ENCODE data around the gene TMCC3. TPM values are rescaled to one million over a fixed set of nuclear protein-coding genes. Genes with fewer than 3 reads are reported as not detected.

TMCC3 gene
- total RNA-seq, 2 experiments from 2014 or later = 0.05 TPM; not detected in 1

DNA sequence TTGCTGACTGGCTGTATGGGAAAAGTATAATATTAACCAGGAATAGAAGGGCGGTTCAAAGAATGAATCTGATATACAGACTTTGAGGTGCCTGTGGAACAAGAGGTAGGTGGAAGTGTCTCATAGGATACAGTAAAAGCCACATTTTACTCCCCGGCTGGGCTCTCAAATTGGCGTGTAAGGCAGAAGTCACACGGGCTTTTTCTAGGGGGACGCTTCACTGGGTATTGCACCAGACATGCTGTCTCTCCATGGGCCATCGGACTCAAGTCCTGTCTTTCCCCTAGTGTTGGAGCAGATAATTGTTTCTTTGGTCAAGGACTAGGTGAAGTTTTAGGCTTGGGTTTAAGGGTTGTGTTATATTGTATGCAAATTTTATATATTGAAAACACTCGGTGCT is 9.1 kb downstream of the TMCC3 start:
- Mint-ChIP-seq H3K4me1 (ENCODE audit: low read depth) (peaks cover 27% of the 10 kb centered on the region), H3K4me3 (no peak overlapping the region), H3K36me3 (ENCODE audit: low read depth) (no peaks in the 10 kb centered on the region), H3K27ac (no peak overlapping the region), H3K9me3 (no peaks in the 10 kb centered on the region), H3K27me3 (ENCODE audit: low read depth) (peaks cover 45% of the 10 kb centered on the region)
- intact Hi-C loops (cut with micrococcal nuclease) = loop anchor here (5.0 kb wide), 2 partner anchors 361 to 374 kb away; partner anchors contain the start of gene NDUFA12
- no peak for DNase-seq
- CTCF ChIA-PET = interaction anchor here (0.8 kb wide), 1 partner anchor 716 kb away, joined by 3 read pairs; no protein-coding TSS in a partner anchor

- Mint-ChIP-seq H3K9me3 (no peaks in the 10 kb centered on the region), H3K27me3 (ENCODE audit: low read depth) (peaks cover 41% of the 10 kb centered on the region), H3K27ac (no peak overlapping the region), H3K4me1 (ENCODE audit: low read depth) (peaks cover 27% of the 10 kb centered on the region), H3K36me3 (ENCODE audit: low read depth) (no peaks in the 10 kb centered on the region), H3K4me3 (no peak overlapping the region)
- peak; percentile 76 for DNase-seq
- intact Hi-C loops (cut with micrococcal nuclease) = loop anchor here (1.0 to 5.0 kb wide), 3 partner anchors 19 to 373 kb away; partner anchors contain the start of gene NDUFA12
- CTCF ChIA-PET = no interaction called here
Measured at GRCh38 chr12:94640134-94640928, 10.0 kb downstream of the TMCC3 start.

DNA sequence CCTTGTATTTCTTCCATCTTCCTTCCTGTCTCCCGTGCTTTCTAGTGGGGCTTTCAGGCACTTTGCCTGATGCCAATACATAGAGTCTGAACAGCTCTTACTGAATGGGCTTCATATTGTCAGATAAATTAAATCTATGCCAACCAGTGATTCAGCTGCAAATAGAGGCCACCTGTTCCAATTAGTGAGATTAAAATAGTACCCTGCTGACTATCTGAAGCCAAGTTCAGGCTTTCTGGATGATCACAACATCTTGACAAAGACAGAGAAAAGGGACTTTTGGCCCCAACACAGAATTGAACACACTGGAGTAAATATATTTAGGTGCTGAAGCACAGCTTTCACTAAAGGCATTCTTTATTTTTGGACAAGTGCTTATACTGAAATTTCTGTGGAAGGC is 11.8 kb downstream of the TMCC3 start:
- peaks cover 12% of the 10 kb centered on the region for H3K4me1 Mint-ChIP-seq (ENCODE audit: low read depth)
- DNase-seq = no peak
- CTCF ChIA-PET = interaction anchor here (0.5 to 0.8 kb wide), 2 partner anchors 16 to 30 kb away, joined by 3 read pairs; no protein-coding TSS in a partner anchor
- peaks cover 31% of the 10 kb centered on the region for H3K27me3 Mint-ChIP-seq (ENCODE audit: low read depth)
- no peak overlapping the region for H3K27ac Mint-ChIP-seq
- no peaks in the 10 kb centered on the region for H3K36me3 Mint-ChIP-seq (ENCODE audit: low read depth)
- H3K9me3 Mint-ChIP-seq = no peaks in the 10 kb centered on the region
- no peak overlapping the region for H3K4me3 Mint-ChIP-seq
- intact Hi-C loops (cut with micrococcal nuclease) = no loop called here

- H3K9me3 Mint-ChIP-seq = no peaks in the 10 kb centered on the region
- intact Hi-C loops (cut with micrococcal nuclease) = no loop called here
- no peak for DNase-seq
- H3K4me3 Mint-ChIP-seq = no peak overlapping the region
- H3K27ac Mint-ChIP-seq = no peak overlapping the region
- H3K4me1 Mint-ChIP-seq (ENCODE audit: low read depth) = peaks cover 9% of the 10 kb centered on the region
- CTCF ChIA-PET = interaction anchor here (0.8 kb wide), 2 partner anchors 31 to 35 kb away, joined by 3 read pairs; no protein-coding TSS in a partner anchor
- no peaks in the 10 kb centered on the region for H3K36me3 Mint-ChIP-seq (ENCODE audit: low read depth)
- peaks cover 24% of the 10 kb centered on the region for H3K27me3 Mint-ChIP-seq (ENCODE audit: low read depth)
Measured at GRCh38 chr12:94637390-94638113, 12.8 kb downstream of the TMCC3 start.

- intact Hi-C loops (cut with micrococcal nuclease) = no loop called here
Measured at GRCh38 chr12:94636462-94637085, 13.8 kb downstream of the TMCC3 start.

DNA sequence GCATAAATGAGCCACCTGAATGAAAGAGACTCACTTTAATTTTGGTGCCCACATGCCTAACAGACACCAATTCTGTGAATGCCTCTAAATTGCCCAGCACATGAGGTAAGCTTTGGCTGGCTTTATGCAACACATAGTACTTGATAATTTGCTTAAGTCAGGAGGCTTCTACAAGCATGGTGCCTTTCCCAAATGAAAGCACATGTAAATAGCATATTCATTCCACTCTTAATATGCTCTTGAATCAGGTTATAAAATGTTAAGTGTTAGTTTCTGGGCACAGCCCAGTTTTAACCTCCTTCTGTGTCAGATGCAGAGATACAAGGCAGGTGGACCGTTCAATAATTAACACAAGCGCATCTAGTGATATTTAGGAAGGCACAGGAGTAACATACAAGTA is 15.6 kb downstream of the TMCC3 start:
- H3K4me3 Mint-ChIP-seq = no peak overlapping the region
- no peak for DNase-seq
- CTCF ChIA-PET = no interaction called here
- H3K27ac Mint-ChIP-seq = no peak overlapping the region
- intact Hi-C loops (cut with micrococcal nuclease) = no loop called here
- peaks cover 18% of the 10 kb centered on the region for H3K27me3 Mint-ChIP-seq (ENCODE audit: low read depth)
- H3K9me3 Mint-ChIP-seq = no peaks in the 10 kb centered on the region
- peaks cover under 1% of the 10 kb centered on the region for H3K4me1 Mint-ChIP-seq (ENCODE audit: low read depth)
- no peaks in the 10 kb centered on the region for H3K36me3 Mint-ChIP-seq (ENCODE audit: low read depth)

More at GRCh38 chr12:94636462-94637085, 13.8 kb downstream of the TMCC3 start:
- no peak for DNase-seq
- Mint-ChIP-seq H3K36me3 (ENCODE audit: low read depth) (no peaks in the 10 kb centered on the region), H3K27me3 (ENCODE audit: low read depth) (peaks cover 18% of the 10 kb centered on the region), H3K27ac (no peak overlapping the region), H3K9me3 (no peaks in the 10 kb centered on the region), H3K4me3 (no peak overlapping the region), H3K4me1 (ENCODE audit: low read depth) (peaks cover 9% of the 10 kb centered on the region)
- CTCF ChIA-PET = interaction anchor here (0.7 kb wide), 1 partner anchor 106 kb away, joined by 3 read pairs; no protein-coding TSS in a partner anchor

DNA sequence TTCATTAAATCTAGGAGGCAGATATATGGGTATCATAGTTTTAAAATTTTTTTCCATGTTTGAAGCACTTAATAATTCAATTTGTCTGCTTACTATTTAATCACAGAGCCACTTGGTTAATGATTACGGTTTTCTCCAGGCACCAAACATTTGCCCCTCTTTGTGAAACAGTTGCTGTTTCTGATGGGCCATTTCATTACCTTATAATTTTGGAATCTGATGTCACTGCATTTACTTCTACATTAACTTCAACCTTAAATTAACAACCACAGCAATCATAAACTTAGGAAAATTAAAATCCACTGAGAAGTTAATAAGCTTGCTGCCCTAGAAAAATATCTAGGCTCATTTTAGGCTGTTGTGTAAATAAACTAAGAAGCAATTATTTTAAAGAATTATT is 17.0 kb downstream of the TMCC3 start:
- Mint-ChIP-seq H3K4me1 (ENCODE audit: low read depth) (no peaks in the 10 kb centered on the region), H3K9me3 (no peaks in the 10 kb centered on the region), H3K27me3 (ENCODE audit: low read depth) (peaks cover 15% of the 10 kb centered on the region), H3K4me3 (no peak overlapping the region), H3K27ac (no peak overlapping the region), H3K36me3 (ENCODE audit: low read depth) (no peaks in the 10 kb centered on the region)
- CTCF ChIA-PET = no interaction called here
- no peak for DNase-seq
- intact Hi-C loops (cut with micrococcal nuclease) = no loop called here

DNA sequence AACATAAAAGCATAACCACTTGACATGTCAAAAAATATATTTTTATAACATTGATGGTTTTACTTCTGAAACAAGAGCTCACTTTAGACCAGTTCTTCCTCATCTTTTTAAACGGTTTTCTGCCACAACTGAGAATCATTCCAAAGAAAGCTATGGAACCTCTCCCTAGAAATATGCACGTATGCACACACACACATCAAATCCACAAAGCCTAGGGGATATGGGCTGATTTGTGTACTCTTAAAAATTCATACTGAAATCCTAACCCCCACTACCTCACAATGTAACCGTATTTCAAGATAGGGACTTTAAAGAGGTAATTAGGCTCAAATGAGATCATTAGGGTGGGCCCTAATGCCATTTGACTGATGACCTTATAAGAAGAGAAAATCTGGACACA is 19.3 kb downstream of the TMCC3 start:
- no peak overlapping the region for H3K27ac Mint-ChIP-seq
- no peaks in the 10 kb centered on the region for H3K27me3 Mint-ChIP-seq (ENCODE audit: low read depth)
- CTCF ChIA-PET = no interaction called here
- no peak for DNase-seq
- H3K36me3 Mint-ChIP-seq (ENCODE audit: low read depth) = no peaks in the 10 kb centered on the region
- no peaks in the 10 kb centered on the region for H3K4me1 Mint-ChIP-seq (ENCODE audit: low read depth)
- no peaks in the 10 kb centered on the region for H3K9me3 Mint-ChIP-seq
- H3K4me3 Mint-ChIP-seq = no peak overlapping the region
- intact Hi-C loops (cut with micrococcal nuclease) = no loop called here

- no peak overlapping the region for H3K27ac Mint-ChIP-seq
Measured at GRCh38 chr12:94628819-94629472, 21.4 kb downstream of the TMCC3 start.

DNA sequence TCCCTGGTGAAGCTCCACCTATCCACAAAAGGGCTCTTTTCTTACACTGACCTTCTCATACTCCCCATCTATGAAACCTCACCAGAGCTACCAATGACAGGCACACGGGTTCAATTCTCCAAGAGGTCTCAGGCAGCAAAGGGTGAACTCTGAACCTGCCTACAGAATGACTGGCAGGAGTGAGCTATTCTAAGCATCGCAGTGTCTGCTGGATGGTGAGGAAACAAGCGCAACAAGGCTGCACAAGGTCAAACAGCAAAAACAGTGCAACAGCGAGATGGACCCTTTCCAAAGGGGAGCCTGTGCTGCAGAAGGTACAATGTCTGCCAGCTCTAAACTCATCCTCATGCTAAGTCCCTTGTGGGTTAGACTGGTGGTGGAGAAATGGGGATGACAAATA is 22.0 kb downstream of the TMCC3 start:
- no peaks in the 10 kb centered on the region for H3K36me3 Mint-ChIP-seq (ENCODE audit: low read depth)
- no peaks in the 10 kb centered on the region for H3K4me1 Mint-ChIP-seq (ENCODE audit: low read depth)
- H3K27ac Mint-ChIP-seq = no peak overlapping the region
- intact Hi-C loops (cut with micrococcal nuclease) = no loop called here
- H3K27me3 Mint-ChIP-seq (ENCODE audit: low read depth) = no peaks in the 10 kb centered on the region
- CTCF ChIA-PET = no interaction called here
- no peak overlapping the region for H3K4me3 Mint-ChIP-seq
- DNase-seq = no peak
- no peaks in the 10 kb centered on the region for H3K9me3 Mint-ChIP-seq

More at GRCh38 chr12:94628819-94629472, 21.4 kb downstream of the TMCC3 start:
- no peaks in the 10 kb centered on the region for H3K9me3 Mint-ChIP-seq
- H3K36me3 Mint-ChIP-seq (ENCODE audit: low read depth) = no peaks in the 10 kb centered on the region
- H3K4me1 Mint-ChIP-seq (ENCODE audit: low read depth) = no peaks in the 10 kb centered on the region
- no peaks in the 10 kb centered on the region for H3K27me3 Mint-ChIP-seq (ENCODE audit: low read depth)
- no peak overlapping the region for H3K4me3 Mint-ChIP-seq
- no peak for DNase-seq
- intact Hi-C loops (cut with micrococcal nuclease) = no loop called here
- CTCF ChIA-PET = no interaction called here

- H3K36me3 Mint-ChIP-seq (ENCODE audit: low read depth) = no peaks in the 10 kb centered on the region
- H3K27ac Mint-ChIP-seq = no peak overlapping the region
- intact Hi-C loops (cut with micrococcal nuclease) = no loop called here
- peaks cover 15% of the 10 kb centered on the region for H3K4me1 Mint-ChIP-seq (ENCODE audit: low read depth)
- H3K27me3 Mint-ChIP-seq (ENCODE audit: low read depth) = no peaks in the 10 kb centered on the region
- DNase-seq = no peak
- H3K4me3 Mint-ChIP-seq = no peak overlapping the region
- CTCF ChIA-PET = no interaction called here
- H3K9me3 Mint-ChIP-seq = no peaks in the 10 kb centered on the region
Measured at GRCh38 chr12:94625531-94625930, 24.8 kb downstream of the TMCC3 start.

Data from activated naive CD4-positive, alpha-beta T cell treated with anti-CD3 and anti-CD28 coated beads for 36 hours (primary cell).